GM18909 (cell line): ENCODE measurements around the gene KIF26A.
"Not testable (repeated sequence)": the region's sequence is repeated elsewhere in the genome, so short reads cannot be mapped to it uniquely, and the experiment has no call there.

Source experiments
- ATAC-seq: cut with Tn5 transposase; IDR thresholded peaks from one replicate; pipeline ENCODE4 v1.9.1; 2021; ENCODE audit warnings: mild to moderate bottlenecking; ENCODE audit not compliant: unreplicated experiment, poor library complexity

KIF26A gene

GRCh38 chr14:104216457-104216856 is 78.1 kb downstream of the KIF26A start:
- no peak for ATAC-seq

- ATAC-seq: no peak
Measured at GRCh38 chr14:104217486-104218360, 79.3 kb downstream of the KIF26A start.

GRCh38 chr14:104218361-104219180 is 80.2 kb downstream of the KIF26A start:
- no peak for ATAC-seq

GRCh38 chr14:104219731-104220214 is 81.4 kb downstream of the KIF26A start:
- ATAC-seq: no peak

- no peak for ATAC-seq
Measured at GRCh38 chr14:104220215-104221070, 82.1 kb downstream of the KIF26A start.

GRCh38 chr14:104221071-104221625 is 82.8 kb downstream of the KIF26A start:
- ATAC-seq: no peak

- no peak for ATAC-seq
Measured at GRCh38 chr14:104221636-104222369, 83.4 kb downstream of the KIF26A start.

GRCh38 chr14:104222396-104223036 is 84.1 kb downstream of the KIF26A start:
- no peak for ATAC-seq

GRCh38 chr14:104223101-104224041 is 85.0 kb downstream of the KIF26A start:
- no peak for ATAC-seq

- no peak for ATAC-seq
Measured at GRCh38 chr14:104224131-104224505, 85.7 kb downstream of the KIF26A start.

- no peak for ATAC-seq
Measured at GRCh38 chr14:104224506-104225277, 86.3 kb downstream of the KIF26A start.

- ATAC-seq: not testable (repeated sequence)
Measured at GRCh38 chr14:104225278-104226190, 87.1 kb downstream of the KIF26A start.

- ATAC-seq: no peak
Measured at GRCh38 chr14:104226421-104227383, 88.3 kb downstream of the KIF26A start.

- no peak for ATAC-seq
Measured at GRCh38 chr14:104227806-104228205, 89.4 kb downstream of the KIF26A start.

- ATAC-seq: no peak
Measured at GRCh38 chr14:104228221-104228620, 89.8 kb downstream of the KIF26A start.
